ENCODE results near the gene CLDN14. TPM values are rescaled to one million over a fixed set of nuclear protein-coding genes. Genes with fewer than 3 reads are reported as not detected.

Gene CLDN14
- total RNA-seq, 2 experiments from 2014 or later, result not detected

DNA sequence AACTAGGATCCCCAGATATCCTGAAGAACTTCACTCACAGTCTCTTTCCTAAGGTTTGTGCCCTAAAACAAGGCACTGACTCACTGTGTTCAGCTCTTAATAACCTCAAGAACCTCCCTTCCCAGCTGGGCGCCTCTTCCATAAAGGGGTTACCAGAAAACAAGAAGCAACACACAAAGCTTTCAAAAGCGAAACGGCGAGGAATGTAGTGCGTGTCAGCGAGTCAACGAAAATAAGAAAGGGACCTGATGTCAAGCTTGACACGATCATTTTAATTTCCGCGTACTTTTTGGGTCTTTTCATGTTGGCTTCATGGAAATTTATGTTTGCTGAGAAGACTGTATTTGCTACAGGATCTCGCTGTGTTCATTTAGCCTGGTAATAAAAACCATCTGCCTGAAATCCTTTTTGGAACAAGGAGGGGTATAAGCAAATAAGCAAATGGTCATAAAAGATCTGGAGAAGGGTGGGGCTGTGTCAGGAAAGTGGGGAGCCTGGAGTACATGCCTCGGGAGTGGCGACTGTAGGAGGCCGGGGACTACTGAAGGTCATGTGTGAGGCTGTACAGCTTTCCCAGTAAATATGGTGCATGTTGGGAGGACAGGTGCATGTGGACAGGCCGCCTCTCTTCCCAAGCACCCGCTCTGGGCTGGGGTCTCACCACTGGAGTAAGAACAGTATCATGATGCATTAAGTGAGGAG is 11.4 kb upstream of the CLDN14 start:
- no peaks in the 10 kb centered on the region for H3K4me1 Mint-ChIP-seq (ENCODE audit: low read depth)
- DNase-seq (no peak), ATAC-seq (no peak)
- no peak overlapping the region for H3K4me3 Mint-ChIP-seq
- H3K9me3 Mint-ChIP-seq (ENCODE audit: insufficient read depth), result no peaks in the 10 kb centered on the region
- no peak overlapping the region for H3K27ac Mint-ChIP-seq
- no peaks in the 10 kb centered on the region for H3K36me3 Mint-ChIP-seq (ENCODE audit: low read depth)
- ChIA-PET CTCF (no interaction called here), POLR2A (no interaction called here)
- H3K27me3 Mint-ChIP-seq (ENCODE audit: low read depth), result no peaks in the 10 kb centered on the region

DNA sequence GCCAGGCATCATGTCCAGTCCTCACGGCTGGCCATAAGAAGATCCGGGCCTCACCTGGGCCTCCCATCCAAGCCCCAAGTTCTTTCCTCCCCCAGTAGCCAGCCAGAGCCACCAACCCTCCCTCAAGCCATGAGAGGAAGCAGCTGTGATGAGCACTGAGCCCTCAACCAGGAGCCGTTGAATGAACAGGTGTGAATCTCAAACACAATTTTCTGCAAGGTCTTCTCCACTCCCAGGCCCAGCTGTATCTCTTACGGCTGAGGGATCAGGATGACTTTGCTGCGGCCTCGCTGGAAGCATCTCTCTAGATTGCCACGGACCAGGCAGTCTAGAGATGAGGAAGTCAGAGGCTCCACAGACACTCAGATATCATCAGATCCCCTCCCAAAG is 9.8 kb upstream of the CLDN14 start:
- ATAC-seq (no peak), DNase-seq (no peak)
- CTCF ChIA-PET, result no interaction called here
- Mint-ChIP-seq H3K27me3 (ENCODE audit: low read depth) (no peaks in the 10 kb centered on the region), H3K27ac (no peak overlapping the region), H3K9me3 (ENCODE audit: insufficient read depth) (no peaks in the 10 kb centered on the region), H3K4me3 (no peak overlapping the region), H3K36me3 (ENCODE audit: low read depth) (no peaks in the 10 kb centered on the region), H3K4me1 (ENCODE audit: low read depth) (no peaks in the 10 kb centered on the region)
- POLR2A ChIA-PET, result no interaction called here

DNA sequence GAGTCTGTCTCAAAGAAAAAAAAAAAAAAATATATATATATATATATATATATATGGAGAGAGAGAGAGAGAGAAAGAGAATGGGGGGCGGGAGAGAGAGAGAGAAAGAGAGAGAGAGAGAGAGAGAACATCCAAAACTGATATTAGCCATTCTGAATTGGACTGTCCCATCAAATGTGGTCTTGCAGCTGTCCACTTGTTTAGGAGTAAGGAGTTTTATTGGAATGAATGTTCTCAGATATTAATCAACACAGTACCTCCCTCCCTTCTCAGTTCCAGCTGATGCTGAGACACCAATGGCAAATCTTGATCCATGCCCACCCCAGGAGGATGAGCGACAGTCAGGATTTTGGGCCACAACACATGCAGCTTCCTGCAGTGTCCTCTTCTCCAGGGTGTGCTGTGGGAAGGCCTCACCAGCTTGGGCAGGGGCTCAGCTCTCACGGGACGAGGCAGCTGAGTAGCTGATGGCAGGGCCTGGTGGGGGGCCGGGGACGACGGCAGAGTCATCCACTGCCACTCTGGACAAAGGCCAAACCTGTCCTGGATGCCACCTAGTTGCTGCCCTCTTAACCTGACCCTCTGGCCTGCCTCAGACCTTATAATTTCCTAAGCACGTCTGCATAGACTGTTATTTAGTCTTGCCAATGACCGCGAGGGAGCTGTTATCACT is 9.3 kb upstream of the CLDN14 start:
- Mint-ChIP-seq H3K9me3 (ENCODE audit: insufficient read depth) (no peaks in the 10 kb centered on the region), H3K27me3 (ENCODE audit: low read depth) (no peaks in the 10 kb centered on the region), H3K36me3 (ENCODE audit: low read depth) (no peaks in the 10 kb centered on the region), H3K27ac (no peak overlapping the region), H3K4me3 (no peak overlapping the region), H3K4me1 (ENCODE audit: low read depth) (no peaks in the 10 kb centered on the region)
- CTCF ChIA-PET, result no interaction called here
- POLR2A ChIA-PET, result no interaction called here
- DNase-seq, result no peak
- no peak for ATAC-seq

DNA sequence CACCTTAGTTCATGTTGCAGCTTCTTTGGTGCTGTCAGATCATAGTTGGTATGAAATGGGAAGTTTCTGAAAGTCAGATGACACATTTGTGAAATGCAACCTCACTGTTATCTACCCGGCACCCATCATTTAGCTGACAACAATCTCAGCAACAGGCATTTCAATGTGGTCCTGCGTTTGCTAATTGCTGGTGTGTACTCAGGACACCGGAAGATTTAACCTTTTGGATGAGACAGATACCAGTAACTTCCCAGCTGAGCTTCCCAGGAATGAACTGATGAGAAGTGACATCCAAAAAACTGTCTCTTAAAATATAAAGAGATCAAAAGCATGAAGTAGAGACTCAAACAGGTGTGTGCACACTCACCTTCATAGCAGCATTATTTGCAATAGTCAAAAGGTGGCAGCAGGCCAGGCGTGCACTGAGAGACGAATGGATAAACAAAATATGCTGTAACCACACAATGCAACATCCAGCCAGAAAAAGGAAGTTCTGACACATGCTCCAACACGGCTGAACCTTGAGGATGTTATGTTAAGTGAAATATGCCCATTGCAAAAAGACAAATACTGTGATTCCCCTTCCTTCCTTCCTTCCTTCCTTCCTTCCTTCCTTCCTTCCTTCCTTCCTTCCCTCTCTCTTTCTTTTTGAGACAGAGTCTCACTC is 7.9 kb upstream of the CLDN14 start:
- DNase-seq, result no peak
- no peaks in the 10 kb centered on the region for H3K27me3 Mint-ChIP-seq (ENCODE audit: low read depth)
- ATAC-seq, result no peak
- H3K27ac Mint-ChIP-seq, result no peak overlapping the region
- ChIA-PET CTCF (no interaction called here), POLR2A (no interaction called here)
- no peak overlapping the region for H3K4me3 Mint-ChIP-seq
- H3K4me1 Mint-ChIP-seq (ENCODE audit: low read depth), result no peaks in the 10 kb centered on the region
- H3K9me3 Mint-ChIP-seq (ENCODE audit: insufficient read depth), result no peaks in the 10 kb centered on the region
- H3K36me3 Mint-ChIP-seq (ENCODE audit: low read depth), result no peaks in the 10 kb centered on the region

DNA sequence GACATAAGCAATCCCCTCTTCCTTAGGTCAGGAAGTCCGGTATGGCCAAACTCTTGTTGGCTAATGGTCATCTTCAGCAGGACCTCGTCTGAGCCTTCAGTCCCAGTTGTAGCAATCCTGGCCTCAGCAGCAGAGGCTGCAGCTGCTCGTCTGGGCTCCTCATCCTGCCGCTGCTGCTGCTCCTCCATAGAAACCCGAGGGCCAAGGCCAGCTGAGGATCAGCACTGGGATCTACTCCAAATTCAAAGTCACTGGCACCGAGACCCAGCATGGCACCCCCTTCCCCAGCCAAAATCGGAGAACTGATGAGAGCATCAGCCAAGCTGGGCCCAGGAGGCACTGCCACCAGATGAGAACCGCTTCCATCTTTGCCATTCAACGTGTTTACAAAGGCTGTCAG is 6.3 kb upstream of the CLDN14 start:
- no peak overlapping the region for H3K4me3 Mint-ChIP-seq
- peaks cover 2% of the 10 kb centered on the region for H3K27me3 Mint-ChIP-seq (ENCODE audit: low read depth)
- ChIA-PET POLR2A (interaction anchor here (0.6 kb wide), 1 partner anchor 193 kb away, joined by 3 read pairs; no protein-coding TSS in a partner anchor), CTCF (no interaction called here)
- ATAC-seq (no peak), DNase-seq (no peak)
- H3K36me3 Mint-ChIP-seq (ENCODE audit: low read depth), result no peaks in the 10 kb centered on the region
- no peak overlapping the region for H3K27ac Mint-ChIP-seq
- H3K4me1 Mint-ChIP-seq (ENCODE audit: low read depth), result no peaks in the 10 kb centered on the region
- H3K9me3 Mint-ChIP-seq (ENCODE audit: insufficient read depth), result no peaks in the 10 kb centered on the region

DNA sequence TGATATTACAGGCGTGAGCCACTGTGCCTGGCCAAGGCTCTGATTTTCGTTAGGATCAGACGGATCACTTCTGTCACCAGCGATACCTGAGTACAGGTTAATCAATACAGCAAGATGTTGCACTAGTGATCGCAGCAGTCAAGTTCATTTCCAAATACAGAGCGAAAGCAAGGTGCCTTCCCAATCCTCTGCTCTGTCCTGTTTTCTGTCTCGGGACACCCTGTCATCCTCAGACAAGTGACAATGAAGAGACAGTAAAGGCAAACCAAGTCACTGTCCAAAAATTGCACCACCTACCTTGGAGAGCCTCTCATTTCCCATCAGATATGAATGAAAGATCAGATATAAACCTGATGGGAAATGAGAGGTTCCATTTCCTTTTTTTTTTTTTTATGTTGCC is 5.6 kb upstream of the CLDN14 start:
- DNase-seq (no peak), ATAC-seq (no peak)
- ChIA-PET POLR2A (interaction anchor here (0.6 kb wide), 1 partner anchor 194 kb away, joined by 3 read pairs; no protein-coding TSS in a partner anchor), CTCF (no interaction called here)
- Mint-ChIP-seq H3K36me3 (ENCODE audit: low read depth) (no peaks in the 10 kb centered on the region), H3K4me1 (ENCODE audit: low read depth) (no peaks in the 10 kb centered on the region), H3K4me3 (no peak overlapping the region), H3K27ac (no peak overlapping the region), H3K27me3 (ENCODE audit: low read depth) (peaks cover 2% of the 10 kb centered on the region), H3K9me3 (ENCODE audit: insufficient read depth) (no peaks in the 10 kb centered on the region)

DNA sequence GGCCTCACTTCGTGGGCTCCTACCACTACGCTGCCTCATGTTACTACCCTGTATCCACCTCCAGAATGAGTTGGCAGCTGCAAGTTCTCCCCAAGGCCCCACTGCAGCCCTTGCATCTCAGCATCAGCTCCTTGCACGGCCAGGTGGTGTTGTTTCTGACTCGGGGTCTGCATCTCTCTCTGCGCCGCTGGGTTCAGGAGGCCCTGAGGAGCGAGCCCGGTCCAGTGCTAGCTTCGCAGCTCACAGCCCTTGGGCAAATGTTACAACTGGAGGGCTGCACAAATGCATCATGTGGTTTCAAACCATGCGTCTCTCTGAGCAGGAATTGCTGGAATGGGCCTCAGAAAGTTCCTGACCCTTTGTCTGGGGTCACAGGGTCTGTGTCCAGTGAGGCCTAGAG is 3.2 kb upstream of the CLDN14 start:
- Mint-ChIP-seq H3K27ac (no peak overlapping the region), H3K36me3 (ENCODE audit: low read depth) (no peaks in the 10 kb centered on the region), H3K9me3 (ENCODE audit: insufficient read depth) (no peaks in the 10 kb centered on the region), H3K27me3 (ENCODE audit: low read depth) (peaks cover 2% of the 10 kb centered on the region), H3K4me1 (ENCODE audit: low read depth) (no peaks in the 10 kb centered on the region), H3K4me3 (no peak overlapping the region)
- ChIA-PET CTCF (no interaction called here), POLR2A (no interaction called here)
- ATAC-seq (no peak), DNase-seq (no peak)

DNA sequence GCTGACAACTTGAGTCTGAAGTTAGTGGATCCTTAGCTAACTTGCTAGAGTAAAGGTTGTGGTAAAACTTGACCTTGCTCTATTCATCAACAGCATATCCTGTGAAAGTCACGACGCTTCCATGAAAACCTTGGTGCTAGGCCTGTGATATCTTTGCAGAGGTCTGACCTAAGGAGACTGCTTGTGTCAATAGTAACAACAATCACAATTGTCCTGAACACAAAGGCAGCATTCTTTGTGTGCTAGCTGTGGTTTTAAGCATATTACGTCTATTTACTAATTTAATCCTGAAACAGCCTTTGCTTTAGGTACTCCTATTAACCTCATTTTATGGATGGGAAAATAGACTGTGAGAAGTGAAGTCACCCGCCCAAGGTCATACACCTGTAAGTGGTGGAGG is 2.8 kb upstream of the CLDN14 start:
- peaks cover 2% of the 10 kb centered on the region for H3K27me3 Mint-ChIP-seq (ENCODE audit: low read depth)
- H3K4me3 Mint-ChIP-seq, result no peak overlapping the region
- H3K4me1 Mint-ChIP-seq (ENCODE audit: low read depth), result no peaks in the 10 kb centered on the region
- CTCF ChIA-PET, result no interaction called here
- no peaks in the 10 kb centered on the region for H3K9me3 Mint-ChIP-seq (ENCODE audit: insufficient read depth)
- no peaks in the 10 kb centered on the region for H3K36me3 Mint-ChIP-seq (ENCODE audit: low read depth)
- DNase-seq (no peak), ATAC-seq (no peak)
- POLR2A ChIA-PET, result no interaction called here
- no peak overlapping the region for H3K27ac Mint-ChIP-seq

DNA sequence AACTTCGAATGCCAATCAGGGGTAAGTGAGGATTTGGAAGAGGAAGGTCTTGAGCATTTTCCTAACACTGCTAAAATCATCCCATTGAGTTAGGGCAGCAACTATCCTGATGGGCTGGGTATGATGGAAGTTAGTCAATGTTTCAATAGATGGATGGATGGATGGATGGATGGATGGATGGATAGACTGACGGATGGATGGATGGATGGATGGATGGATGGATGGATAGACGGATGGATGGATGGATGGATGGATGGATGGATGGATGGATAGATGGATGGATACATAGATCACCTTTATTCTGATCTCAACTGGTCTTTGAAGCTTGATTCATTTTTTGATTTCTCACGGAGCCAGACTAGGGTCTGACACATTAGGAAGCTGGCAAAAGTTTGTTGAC is 2.3 kb upstream of the CLDN14 start:
- POLR2A ChIA-PET, result no interaction called here
- no peaks in the 10 kb centered on the region for H3K36me3 Mint-ChIP-seq (ENCODE audit: low read depth)
- DNase-seq, result no peak
- H3K9me3 Mint-ChIP-seq (ENCODE audit: insufficient read depth), result no peaks in the 10 kb centered on the region
- ATAC-seq, result no peak
- H3K4me3 Mint-ChIP-seq, result no peak overlapping the region
- H3K27me3 Mint-ChIP-seq (ENCODE audit: low read depth), result peaks cover 2% of the 10 kb centered on the region
- no peaks in the 10 kb centered on the region for H3K4me1 Mint-ChIP-seq (ENCODE audit: low read depth)
- CTCF ChIA-PET, result no interaction called here
- H3K27ac Mint-ChIP-seq, result no peak overlapping the region

DNA sequence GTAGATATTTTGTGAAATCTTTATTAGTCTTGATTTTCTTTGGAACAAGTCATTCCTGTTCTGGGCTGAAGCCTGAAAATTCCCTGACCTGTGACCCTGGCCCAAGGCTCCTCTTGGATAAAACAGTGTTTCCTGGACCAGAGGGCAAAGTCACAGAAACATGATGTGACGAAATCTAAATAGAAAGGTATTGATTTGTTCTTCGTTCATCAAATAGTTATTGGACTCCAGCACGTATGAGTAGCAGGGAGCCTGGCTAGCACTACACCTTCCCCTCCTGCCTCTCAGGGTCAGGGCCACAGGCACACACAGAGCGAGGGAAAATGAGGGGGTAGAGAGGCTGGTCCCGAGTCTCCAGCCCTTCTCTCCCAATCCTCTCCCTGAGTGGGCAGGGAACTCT is 1.7 kb upstream of the CLDN14 start:
- ATAC-seq (no peak), DNase-seq (no peak)
- no peaks in the 10 kb centered on the region for H3K36me3 Mint-ChIP-seq (ENCODE audit: low read depth)
- POLR2A ChIA-PET, result no interaction called here
- no peaks in the 10 kb centered on the region for H3K9me3 Mint-ChIP-seq (ENCODE audit: insufficient read depth)
- no peaks in the 10 kb centered on the region for H3K4me1 Mint-ChIP-seq (ENCODE audit: low read depth)
- H3K4me3 Mint-ChIP-seq, result no peak overlapping the region
- H3K27me3 Mint-ChIP-seq (ENCODE audit: low read depth), result peaks cover 2% of the 10 kb centered on the region
- CTCF ChIA-PET, result no interaction called here
- no peak overlapping the region for H3K27ac Mint-ChIP-seq

DNA sequence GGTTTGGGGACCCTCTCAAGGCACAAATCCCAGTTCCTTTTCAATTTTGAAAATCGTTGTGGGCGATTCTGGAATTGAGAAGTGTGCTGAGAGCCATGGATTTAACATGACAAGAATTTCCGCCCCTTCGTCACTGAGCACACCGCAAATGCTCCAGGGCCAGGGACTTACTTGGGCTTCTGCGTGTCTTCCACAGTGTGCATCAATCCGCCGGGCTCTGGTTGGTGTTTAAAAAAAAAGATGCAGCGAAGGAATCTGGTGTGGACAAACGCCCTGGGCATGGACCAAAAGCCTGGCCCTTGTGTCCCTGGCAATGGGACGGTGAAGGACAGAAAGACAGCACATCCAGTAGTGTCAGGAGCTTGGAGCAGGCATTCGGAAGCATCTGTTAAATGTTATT is 696 bp upstream of the CLDN14 start:
- H3K27ac Mint-ChIP-seq, result no peak overlapping the region
- no peaks in the 10 kb centered on the region for H3K4me1 Mint-ChIP-seq (ENCODE audit: low read depth)
- H3K36me3 Mint-ChIP-seq (ENCODE audit: low read depth), result no peaks in the 10 kb centered on the region
- ChIA-PET POLR2A (no interaction called here), CTCF (no interaction called here)
- no peak for ATAC-seq
- DNase-seq, result no peak
- no peaks in the 10 kb centered on the region for H3K9me3 Mint-ChIP-seq (ENCODE audit: insufficient read depth)
- no peak overlapping the region for H3K4me3 Mint-ChIP-seq
- peaks cover 2% of the 10 kb centered on the region for H3K27me3 Mint-ChIP-seq (ENCODE audit: low read depth)

DNA sequence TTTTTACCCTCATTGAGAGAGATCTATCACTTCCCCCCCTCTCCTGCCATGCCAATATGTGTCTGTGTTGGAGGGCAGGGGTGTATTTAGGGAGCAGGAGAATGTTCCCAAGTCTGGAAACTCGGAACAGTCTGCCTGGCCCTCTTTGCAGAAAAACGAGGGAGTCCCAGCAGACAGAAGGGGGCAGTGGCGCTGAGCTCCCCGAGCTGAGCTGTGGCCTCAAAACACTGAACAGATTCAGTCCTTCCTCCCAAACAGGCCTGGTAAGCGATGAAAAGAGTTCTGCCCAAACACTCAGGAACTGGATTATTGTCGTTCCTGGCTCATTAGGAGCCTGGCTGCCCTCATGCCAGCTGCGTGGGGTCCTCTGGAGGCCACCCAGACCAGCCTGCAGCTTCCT is 981 bp downstream of the CLDN14 start:
- ATAC-seq (no peak), DNase-seq (no peak)
- no peak overlapping the region for H3K27ac Mint-ChIP-seq
- H3K4me3 Mint-ChIP-seq, result no peak overlapping the region
- H3K4me1 Mint-ChIP-seq (ENCODE audit: low read depth), result no peaks in the 10 kb centered on the region
- peaks cover 2% of the 10 kb centered on the region for H3K27me3 Mint-ChIP-seq (ENCODE audit: low read depth)
- no peaks in the 10 kb centered on the region for H3K36me3 Mint-ChIP-seq (ENCODE audit: low read depth)
- no peaks in the 10 kb centered on the region for H3K9me3 Mint-ChIP-seq (ENCODE audit: insufficient read depth)
- POLR2A ChIA-PET, result no interaction called here
- CTCF ChIA-PET, result no interaction called here

Measured in activated CD8-positive, alpha-beta T cell treated with anti-CD3 and anti-CD28 coated beads, Interleukin-2, amount 10 ng/mL, durations not matched to agents 7 days and 5 days (primary cell).